ENCODE measurements around the gene NRG3.

The NRG3 gene

GRCh38 chr10:82245157-82245556 lies 370.2 kb downstream of the NRG3 start:
- no peak for TF ChIP-seq ZNF274 (IDR thresholded peaks at IDR 0.05; ENCODE audit: low read depth, low read length)
- no peak for TF ChIP-seq SUZ12 (IDR thresholded peaks at IDR 0.05; ENCODE audit: extremely low read depth, insufficient read depth, insufficient read length)
- no peak for TF ChIP-seq YY1 (IDR thresholded peaks at IDR 0.05; ENCODE audit: insufficient read depth, insufficient read length)
- Histone ChIP-seq H3K9ac (ENCODE audit: insufficient read length, low read depth) (no peak overlapping the region), H3K36me3 (ENCODE audit: insufficient read depth, insufficient read length, low read length) (no peaks in the 10 kb centered on the region), H3K4me3 (ENCODE audit: insufficient read length, low read depth) (no peak overlapping the region), H3K4me1 (ENCODE audit: insufficient read depth, insufficient read length) (no peaks in the 10 kb centered on the region), H3K9me3 (ENCODE audit: insufficient read depth, low read length) (no peaks in the 10 kb centered on the region), H3K27me3 (ENCODE audit: insufficient read depth, insufficient read length) (no peaks in the 10 kb centered on the region)
- no peak for DNase-seq (ENCODE audit: low read depth, low spot score)

- no peaks in the 10 kb centered on the region for H3K36me3 ChIP-seq (ENCODE audit: insufficient read depth, insufficient read length, low read length)
- H3K4me1 ChIP-seq (ENCODE audit: insufficient read depth, insufficient read length), result no peaks in the 10 kb centered on the region
- H3K9me3 ChIP-seq (ENCODE audit: insufficient read depth, low read length), result no peaks in the 10 kb centered on the region
- DNase-seq (ENCODE audit: low read depth, low spot score), result no peak
- no peak overlapping the region for H3K9ac ChIP-seq (ENCODE audit: insufficient read length, low read depth)
- no peaks in the 10 kb centered on the region for H3K27me3 ChIP-seq (ENCODE audit: insufficient read depth, insufficient read length)
- no peak overlapping the region for H3K4me3 ChIP-seq (ENCODE audit: insufficient read length, low read depth)
- TF ChIP-seq ZNF274 (IDR thresholded peaks at IDR 0.05; ENCODE audit: low read depth, low read length) (no peak), SUZ12 (IDR thresholded peaks at IDR 0.05; ENCODE audit: extremely low read depth, insufficient read depth, insufficient read length) (no peak), YY1 (IDR thresholded peaks at IDR 0.05; ENCODE audit: insufficient read depth, insufficient read length) (no peak)
These were observed 371.0 kb downstream of the NRG3 start for GRCh38 chr10:82245906-82246560.

- no peak overlapping the region for H3K4me3 ChIP-seq (ENCODE audit: insufficient read length, low read depth)
- H3K27me3 ChIP-seq (ENCODE audit: insufficient read depth, insufficient read length), result no peaks in the 10 kb centered on the region
- no peaks in the 10 kb centered on the region for H3K4me1 ChIP-seq (ENCODE audit: insufficient read depth, insufficient read length)
- no peak overlapping the region for H3K9ac ChIP-seq (ENCODE audit: insufficient read length, low read depth)
- H3K36me3 ChIP-seq (ENCODE audit: insufficient read depth, insufficient read length, low read length), result no peaks in the 10 kb centered on the region
- H3K9me3 ChIP-seq (ENCODE audit: insufficient read depth, low read length), result no peaks in the 10 kb centered on the region
- TF ChIP-seq YY1 (IDR thresholded peaks at IDR 0.05; ENCODE audit: insufficient read depth, insufficient read length) (no peak), ZNF274 (IDR thresholded peaks at IDR 0.05; ENCODE audit: low read depth, low read length) (no peak), SUZ12 (IDR thresholded peaks at IDR 0.05; ENCODE audit: extremely low read depth, insufficient read depth, insufficient read length) (no peak)
- DNase-seq (ENCODE audit: low read depth, low spot score), result no peak
These were observed 374.1 kb downstream of the NRG3 start for GRCh38 chr10:82249141-82249540.

- Histone ChIP-seq H3K9ac (ENCODE audit: insufficient read length, low read depth) (no peak overlapping the region), H3K9me3 (ENCODE audit: insufficient read depth, low read length) (no peaks in the 10 kb centered on the region), H3K27me3 (ENCODE audit: insufficient read depth, insufficient read length) (no peaks in the 10 kb centered on the region), H3K4me1 (ENCODE audit: insufficient read depth, insufficient read length) (no peaks in the 10 kb centered on the region), H3K36me3 (ENCODE audit: insufficient read depth, insufficient read length, low read length) (no peaks in the 10 kb centered on the region), H3K4me3 (ENCODE audit: insufficient read length, low read depth) (no peak overlapping the region)
- no peak for TF ChIP-seq ZNF274 (IDR thresholded peaks at IDR 0.05; ENCODE audit: low read depth, low read length)
- no peak for TF ChIP-seq YY1 (IDR thresholded peaks at IDR 0.05; ENCODE audit: insufficient read depth, insufficient read length)
- no peak for TF ChIP-seq SUZ12 (IDR thresholded peaks at IDR 0.05; ENCODE audit: extremely low read depth, insufficient read depth, insufficient read length)
- peak; percentile 32 for DNase-seq (ENCODE audit: low read depth, low spot score)
These were observed 376.4 kb downstream of the NRG3 start for GRCh38 chr10:82251222-82251906.

GRCh38 chr10:82252081-82252480 lies 377.1 kb downstream of the NRG3 start:
- no peaks in the 10 kb centered on the region for H3K9me3 ChIP-seq (ENCODE audit: insufficient read depth, low read length)
- TF ChIP-seq YY1 (IDR thresholded peaks at IDR 0.05; ENCODE audit: insufficient read depth, insufficient read length), result no peak
- no peak for TF ChIP-seq ZNF274 (IDR thresholded peaks at IDR 0.05; ENCODE audit: low read depth, low read length)
- no peak for TF ChIP-seq SUZ12 (IDR thresholded peaks at IDR 0.05; ENCODE audit: extremely low read depth, insufficient read depth, insufficient read length)
- no peaks in the 10 kb centered on the region for H3K4me1 ChIP-seq (ENCODE audit: insufficient read depth, insufficient read length)
- no peaks in the 10 kb centered on the region for H3K27me3 ChIP-seq (ENCODE audit: insufficient read depth, insufficient read length)
- H3K9ac ChIP-seq (ENCODE audit: insufficient read length, low read depth), result no peak overlapping the region
- no peak for DNase-seq (ENCODE audit: low read depth, low spot score)
- no peaks in the 10 kb centered on the region for H3K36me3 ChIP-seq (ENCODE audit: insufficient read depth, insufficient read length, low read length)
- H3K4me3 ChIP-seq (ENCODE audit: insufficient read length, low read depth), result no peak overlapping the region

GRCh38 chr10:82254237-82254636 lies 379.2 kb downstream of the NRG3 start:
- TF ChIP-seq SUZ12 (IDR thresholded peaks at IDR 0.05; ENCODE audit: extremely low read depth, insufficient read depth, insufficient read length), result no peak
- no peak for TF ChIP-seq YY1 (IDR thresholded peaks at IDR 0.05; ENCODE audit: insufficient read depth, insufficient read length)
- TF ChIP-seq ZNF274 (IDR thresholded peaks at IDR 0.05; ENCODE audit: low read depth, low read length), result no peak

GRCh38 chr10:82256275-82256674 lies 381.3 kb downstream of the NRG3 start:
- H3K36me3 ChIP-seq (ENCODE audit: insufficient read depth, insufficient read length, low read length), result no peaks in the 10 kb centered on the region
- no peaks in the 10 kb centered on the region for H3K4me1 ChIP-seq (ENCODE audit: insufficient read depth, insufficient read length)
- no peak for DNase-seq (ENCODE audit: low read depth, low spot score)
- H3K9me3 ChIP-seq (ENCODE audit: insufficient read depth, low read length), result no peaks in the 10 kb centered on the region
- TF ChIP-seq ZNF274 (IDR thresholded peaks at IDR 0.05; ENCODE audit: low read depth, low read length), result no peak
- no peak for TF ChIP-seq YY1 (IDR thresholded peaks at IDR 0.05; ENCODE audit: insufficient read depth, insufficient read length)
- no peak for TF ChIP-seq SUZ12 (IDR thresholded peaks at IDR 0.05; ENCODE audit: extremely low read depth, insufficient read depth, insufficient read length)
- no peaks in the 10 kb centered on the region for H3K27me3 ChIP-seq (ENCODE audit: insufficient read depth, insufficient read length)
- no peak overlapping the region for H3K9ac ChIP-seq (ENCODE audit: insufficient read length, low read depth)
- H3K4me3 ChIP-seq (ENCODE audit: insufficient read length, low read depth), result no peak overlapping the region

More at GRCh38 chr10:82254237-82254636, 379.2 kb downstream of the NRG3 start:
- Histone ChIP-seq H3K27me3 (ENCODE audit: insufficient read depth, insufficient read length) (no peaks in the 10 kb centered on the region), H3K4me1 (ENCODE audit: insufficient read depth, insufficient read length) (no peaks in the 10 kb centered on the region), H3K4me3 (ENCODE audit: insufficient read length, low read depth) (no peak overlapping the region), H3K9ac (ENCODE audit: insufficient read length, low read depth) (no peak overlapping the region), H3K9me3 (ENCODE audit: insufficient read depth, low read length) (no peaks in the 10 kb centered on the region), H3K36me3 (ENCODE audit: insufficient read depth, insufficient read length, low read length) (no peaks in the 10 kb centered on the region)
- DNase-seq (ENCODE audit: low read depth, low spot score), result no peak

Data from NT2/D1 (cell line).